GM12874 (cell line): ENCODE measurements around the gene SLC22A4.

Experiments used
- CTCF ChIP-seq: IDR thresholded peaks from 2 replicates; pipeline ENCODE4 v1.5.1; 2011; ENCODE audit warnings: low read depth, mild to moderate bottlenecking, control low read depth, low read length, moderate library complexity; ENCODE audit not compliant: insufficient read depth

SLC22A4 gene

GRCh38 chr5:132265336-132266030 is 28.7 kb upstream of the SLC22A4 start:
- no peak for TF ChIP-seq CTCF

GRCh38 chr5:132266031-132266835 is 28.0 kb upstream of the SLC22A4 start:
- TF ChIP-seq CTCF: no peak

GRCh38 chr5:132266836-132267160 is 27.4 kb upstream of the SLC22A4 start:
- no peak for TF ChIP-seq CTCF

- TF ChIP-seq CTCF: no peak
Measured at GRCh38 chr5:132267166-132267739, 26.9 kb upstream of the SLC22A4 start.

- no peak for TF ChIP-seq CTCF
Measured at GRCh38 chr5:132267931-132268768, 26.0 kb upstream of the SLC22A4 start.

GRCh38 chr5:132268769-132269551 is 25.2 kb upstream of the SLC22A4 start:
- TF ChIP-seq CTCF: no peak
